Panc1 (cell line): ENCODE measurements around the gene CLEC16A.

ENCODE experiments used
- CTCF ChIP-seq: fragments of 450-650 bp; IDR thresholded peaks from 2 replicates; pipeline ENCODE4 v1.5.1; 2017; ENCODE audit warnings: mild to moderate bottlenecking
- REST ChIP-seq, 2 experiments: IDR thresholded peaks; 2 replicates each; pipeline ENCODE4 v1.6.1; 2011 to 2012; ENCODE audit warnings: low read depth in 2 of 2, control low read depth in 1 of 2, low read length in 1 of 2, mild to moderate bottlenecking in 1 of 2, moderate library complexity in 1 of 2; ENCODE audit not compliant: insufficient read depth in 1 of 2
- SIN3A ChIP-seq: IDR thresholded peaks from 2 replicates; pipeline ENCODE4 v1.6.1; 2012; ENCODE audit warnings: low read depth, mild to moderate bottlenecking, low read length, moderate library complexity, borderline replicate concordance; ENCODE audit not compliant: insufficient read depth

GRCh38 chr16:11064202-11064540, 119.8 kb downstream of the CLEC16A start:
- TF ChIP-seq CTCF (no peak), SIN3A (no peak), REST (IDR thresholded peaks at IDR 0.05; ENCODE audit: insufficient read depth in 1 of 2, low read depth in 2 of 2, low read length in 1 of 2) (no peak)
